Stimulated activated naive CD8-positive, alpha-beta T cell treated with anti-CD3 and anti-CD28 coated beads, Interleukin-15, amount 100 ng/mL, for 72 hours (primary cell): ENCODE results near the gene ADRB1.

Source experiments
- ATAC-seq: fragments of 150-1000 bp; cut with Tn5 transposase; 2 replicates; pipeline ENCODE4 v1.10.0; 2021; ENCODE audit warnings: mild to moderate bottlenecking, moderate library complexity
- DNase-seq, 2 donors: peaks; one replicate each; pipeline ENCODE4 v3.0.0; 2021 to 2022
- H3K27ac Mint-ChIP-seq, 2 donors: one replicate each; pipeline ENCODE4 v1.8.0; 2022; ENCODE audit warnings: mild to moderate bottlenecking in 2 of 2, mixed read lengths in 2 of 2, moderate library complexity in 2 of 2
- H3K27me3 Mint-ChIP-seq: one replicate; pipeline ENCODE4 v1.8.0; 2022; ENCODE audit warnings: mixed read lengths
- H3K4me1 Mint-ChIP-seq: one replicate; pipeline ENCODE4 v1.8.0; 2022; ENCODE audit warnings: mild to moderate bottlenecking, mixed read lengths
- H3K4me3 Mint-ChIP-seq, 2 donors: one replicate each; pipeline ENCODE4 v1.8.0; 2022; ENCODE audit warnings: mild to moderate bottlenecking in 2 of 2, mixed read lengths in 2 of 2, moderate library complexity in 1 of 2
- H3K9me3 Mint-ChIP-seq, 2 donors: one replicate each; pipeline ENCODE4 v1.8.0; 2022; ENCODE audit warnings: mixed read lengths in 2 of 2

ADRB1 gene

DNA sequence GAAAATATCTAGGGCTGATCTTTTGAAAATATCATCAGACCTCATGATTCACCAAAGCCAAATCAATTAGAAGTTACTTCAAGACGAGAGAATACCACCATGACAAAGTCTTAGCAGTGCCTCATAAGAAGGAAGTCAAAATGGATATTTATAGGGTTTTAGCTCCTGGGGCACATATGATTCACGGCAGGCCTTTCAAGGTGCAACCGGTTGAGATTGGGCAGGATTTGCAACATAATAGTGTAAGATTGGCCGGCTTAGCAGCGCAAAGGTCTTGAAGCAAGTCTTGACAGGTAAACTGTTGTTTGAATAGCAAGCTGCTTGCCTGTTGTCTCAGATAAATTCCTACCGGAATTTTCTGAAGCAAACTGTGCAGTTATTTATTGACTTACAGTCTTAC is 17.5 kb downstream of the ADRB1 start:
- Mint-ChIP-seq H3K27ac (no peak overlapping the region), H3K4me3 (no peak overlapping the region), H3K9me3 (no peaks in the 10 kb centered on the region), H3K4me1 (peaks cover 15% of the 10 kb centered on the region), H3K27me3 (peaks cover 34% of the 10 kb centered on the region)
- no peak for ATAC-seq
- DNase-seq, result no peak

DNA sequence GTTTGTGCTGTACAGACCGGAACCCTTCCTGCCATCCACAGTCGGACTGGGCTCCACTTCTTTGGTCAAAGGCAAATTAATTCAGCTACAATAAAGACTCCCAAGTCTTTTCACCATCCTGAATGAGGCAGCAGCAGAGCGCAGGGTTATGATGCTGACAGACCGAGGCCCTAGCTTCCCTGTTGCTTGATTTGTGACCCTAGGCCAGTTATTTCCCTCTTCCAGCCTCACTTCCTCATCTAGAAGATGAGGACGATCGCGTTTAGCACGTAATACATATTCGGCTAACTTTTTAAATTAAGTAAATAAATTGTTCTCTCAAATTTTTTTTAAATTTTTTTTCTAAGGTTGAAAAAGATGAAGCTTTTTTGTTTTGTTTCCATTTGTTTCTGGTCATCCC is 18.1 kb downstream of the ADRB1 start:
- no peak for DNase-seq
- Mint-ChIP-seq H3K27ac (no peak overlapping the region), H3K27me3 (peaks cover 33% of the 10 kb centered on the region), H3K9me3 (no peaks in the 10 kb centered on the region), H3K4me3 (no peak overlapping the region), H3K4me1 (peaks cover 15% of the 10 kb centered on the region)
- ATAC-seq, result no peak

GRCh38 chr10:114064151-114065048 is 20.7 kb downstream of the ADRB1 start:
- no peak for DNase-seq
- Mint-ChIP-seq H3K27me3 (peaks cover 25% of the 10 kb centered on the region), H3K4me1 (peaks cover 30% of the 10 kb centered on the region), H3K4me3 (no peak overlapping the region), H3K27ac (no peak overlapping the region), H3K9me3 (no peaks in the 10 kb centered on the region)
- ATAC-seq, result no peak

DNA sequence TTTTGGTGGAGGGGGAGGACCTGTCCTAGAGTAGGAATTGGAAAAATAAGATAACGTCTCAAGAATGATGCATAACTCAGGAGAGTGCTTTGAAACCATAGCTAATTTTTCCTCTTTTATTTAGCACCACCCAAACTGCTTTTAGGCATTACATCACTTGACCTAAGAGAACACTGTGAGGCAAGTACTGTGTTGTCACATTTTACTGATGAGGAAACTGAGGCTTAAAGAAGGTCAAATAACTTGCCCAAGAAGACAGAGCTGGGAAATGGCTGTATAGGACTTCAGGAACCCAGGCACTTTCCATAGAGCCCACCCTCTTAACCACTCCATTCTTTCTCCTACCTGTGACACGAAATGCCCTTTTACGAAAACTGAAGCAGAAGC is 21.4 kb downstream of the ADRB1 start:
- DNase-seq (no peak), ATAC-seq (no peak)
- Mint-ChIP-seq H3K27ac (no peak overlapping the region), H3K27me3 (peaks cover 25% of the 10 kb centered on the region), H3K4me1 (peaks cover 28% of the 10 kb centered on the region), H3K9me3 (no peaks in the 10 kb centered on the region), H3K4me3 (no peak overlapping the region)

DNA sequence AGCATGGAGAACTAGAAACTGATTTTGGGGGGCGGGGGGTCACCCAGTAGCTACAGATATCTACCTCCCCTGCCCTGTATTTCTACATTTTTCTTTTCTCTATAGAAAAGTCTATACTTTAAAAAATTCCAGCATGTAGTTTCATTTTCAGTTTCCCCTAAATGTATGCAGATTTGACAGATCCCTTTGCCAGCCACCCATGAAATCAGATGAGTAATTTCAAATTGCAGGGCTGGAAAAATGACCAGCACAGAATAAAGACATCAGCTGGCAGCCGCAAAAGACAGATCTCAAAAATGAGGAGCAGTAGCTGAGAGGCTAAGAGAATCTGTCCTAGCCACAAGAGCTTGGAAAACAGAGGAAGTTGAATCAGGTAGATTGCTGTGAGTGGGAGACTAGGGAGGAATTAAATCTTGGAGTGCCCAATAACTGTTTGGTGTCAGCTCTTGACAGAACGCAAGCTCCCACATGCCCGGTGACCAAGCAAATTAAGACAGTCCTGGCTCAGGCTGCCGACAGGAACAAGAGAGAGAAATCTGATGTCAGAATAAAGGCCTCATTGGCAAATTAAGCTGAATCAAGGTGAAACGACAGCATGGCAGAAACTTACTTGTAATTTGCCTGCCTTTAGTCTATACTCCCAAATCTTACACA is 24.5 kb downstream of the ADRB1 start:
- no peak for DNase-seq
- ATAC-seq, result no peak
- no peaks in the 10 kb centered on the region for H3K9me3 Mint-ChIP-seq
- H3K27ac Mint-ChIP-seq, result peak overlapping the region in 1 of 2 donors; percentile 86
- peaks cover 22% of the 10 kb centered on the region for H3K4me1 Mint-ChIP-seq
- no peak overlapping the region for H3K4me3 Mint-ChIP-seq
- H3K27me3 Mint-ChIP-seq, result peaks cover 18% of the 10 kb centered on the region

DNA sequence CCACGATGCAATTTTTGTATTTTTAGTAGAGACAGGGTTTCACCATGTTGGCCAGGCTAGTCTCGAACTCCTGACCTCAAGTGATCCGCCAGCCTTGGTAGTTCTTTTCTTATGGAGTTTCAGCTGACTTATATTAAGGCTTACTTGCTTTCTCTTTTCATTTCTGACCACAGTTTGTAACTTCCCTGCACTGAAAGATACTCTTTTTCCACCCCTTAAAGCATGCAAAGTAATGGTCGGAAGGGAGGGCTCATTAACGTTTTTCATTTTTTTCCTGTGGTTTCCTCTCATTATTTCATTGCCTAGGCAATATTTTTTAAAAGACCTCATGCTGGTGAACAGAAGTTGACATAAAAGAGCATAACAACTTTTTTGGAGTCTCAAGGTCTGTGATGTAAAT is 27.0 kb downstream of the ADRB1 start:
- DNase-seq, result no peak
- Mint-ChIP-seq H3K27ac (no peak overlapping the region), H3K27me3 (peaks cover under 1% of the 10 kb centered on the region), H3K4me1 (peaks cover 29% of the 10 kb centered on the region), H3K4me3 (no peak overlapping the region), H3K9me3 (no peaks in the 10 kb centered on the region)
- no peak for ATAC-seq

GRCh38 chr10:114071178-114071577 is 27.5 kb downstream of the ADRB1 start:
- Mint-ChIP-seq H3K27ac (no peak overlapping the region), H3K9me3 (no peaks in the 10 kb centered on the region), H3K4me3 (no peak overlapping the region), H3K4me1 (peaks cover 29% of the 10 kb centered on the region), H3K27me3 (no peaks in the 10 kb centered on the region)
- DNase-seq, result no peak
- no peak for ATAC-seq

- no peak overlapping the region for H3K4me3 Mint-ChIP-seq
- DNase-seq (no peak), ATAC-seq (peak; percentile 62)
- no peak overlapping the region for H3K27ac Mint-ChIP-seq
- peaks cover 15% of the 10 kb centered on the region for H3K4me1 Mint-ChIP-seq
- no peaks in the 10 kb centered on the region for H3K9me3 Mint-ChIP-seq
- H3K27me3 Mint-ChIP-seq, result no peaks in the 10 kb centered on the region
Observed at GRCh38 chr10:114073395-114074186, 29.9 kb downstream of the ADRB1 start.

- ATAC-seq (no peak), DNase-seq (no peak)
- Mint-ChIP-seq H3K27ac (no peak overlapping the region), H3K27me3 (peaks cover 10% of the 10 kb centered on the region), H3K4me3 (no peak overlapping the region), H3K9me3 (no peaks in the 10 kb centered on the region), H3K4me1 (peaks cover 15% of the 10 kb centered on the region)
Observed at GRCh38 chr10:114075093-114075492, 31.4 kb downstream of the ADRB1 start.

DNA sequence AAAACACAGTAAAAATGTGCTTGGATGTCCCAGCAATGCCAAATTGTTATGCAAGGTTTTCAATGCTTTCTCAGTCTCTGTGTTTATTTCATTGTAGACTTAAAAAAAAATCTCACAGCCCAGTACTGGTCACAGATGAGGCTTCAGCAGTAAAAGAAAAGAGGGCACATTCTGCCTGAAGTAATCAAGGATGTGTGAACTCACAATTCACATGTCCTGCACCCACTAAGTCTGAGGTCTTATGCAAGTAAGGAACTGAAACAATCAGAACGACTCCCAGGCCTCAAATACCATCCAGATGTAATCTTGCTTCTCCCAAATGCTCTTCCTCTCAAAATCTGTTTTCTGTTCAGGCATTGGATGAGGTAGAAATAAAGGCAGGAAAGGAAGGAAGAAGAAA is 33.7 kb downstream of the ADRB1 start:
- Mint-ChIP-seq H3K27ac (no peak overlapping the region), H3K9me3 (no peaks in the 10 kb centered on the region), H3K27me3 (peaks cover 12% of the 10 kb centered on the region), H3K4me1 (peaks cover 8% of the 10 kb centered on the region), H3K4me3 (no peak overlapping the region)
- DNase-seq (no peak), ATAC-seq (no peak)

DNA sequence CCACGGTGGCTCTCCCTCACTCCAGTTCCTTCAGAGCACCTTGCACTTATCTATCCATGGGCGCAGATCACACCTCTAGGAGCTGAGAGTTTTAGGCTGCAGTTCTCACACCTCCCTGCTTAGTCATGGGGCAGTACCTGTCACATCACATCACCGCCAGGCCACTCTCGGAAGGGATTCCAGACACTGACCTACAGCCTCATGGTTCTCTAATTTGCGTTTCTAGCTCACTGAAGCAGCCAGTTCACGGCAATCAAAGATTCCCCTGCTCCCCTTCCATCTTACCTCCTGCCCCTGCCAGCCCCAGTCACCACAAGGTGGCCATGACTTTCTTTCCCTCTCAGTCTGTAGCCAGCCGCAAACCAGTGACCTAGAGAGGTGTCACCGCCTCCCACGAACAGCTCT is 34.2 kb downstream of the ADRB1 start:
- no peaks in the 10 kb centered on the region for H3K9me3 Mint-ChIP-seq
- peaks cover 8% of the 10 kb centered on the region for H3K4me1 Mint-ChIP-seq
- peaks cover 12% of the 10 kb centered on the region for H3K27me3 Mint-ChIP-seq
- no peak overlapping the region for H3K27ac Mint-ChIP-seq
- ATAC-seq (no peak), DNase-seq (no peak)
- H3K4me3 Mint-ChIP-seq, result no peak overlapping the region

DNA sequence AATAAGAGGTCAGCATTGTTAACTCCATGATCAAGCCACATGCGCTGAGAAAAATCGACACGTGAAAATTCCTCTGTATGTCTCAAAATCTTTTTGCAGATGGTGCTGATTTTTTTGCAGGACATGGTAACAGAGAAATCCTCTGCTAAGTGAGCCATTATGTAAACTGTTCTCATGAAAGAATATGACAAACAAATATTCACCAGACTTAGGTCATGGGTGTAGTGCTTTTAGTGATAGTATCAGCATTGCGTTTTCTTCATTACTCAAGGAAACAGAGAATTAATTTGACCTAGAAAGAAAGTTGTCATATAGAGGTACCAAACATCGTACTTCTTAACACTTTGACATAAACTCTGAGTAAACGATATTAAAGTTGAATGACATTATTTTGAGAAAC is 34.7 kb downstream of the ADRB1 start:
- H3K27ac Mint-ChIP-seq, result no peak overlapping the region
- H3K9me3 Mint-ChIP-seq, result no peaks in the 10 kb centered on the region
- no peak overlapping the region for H3K4me3 Mint-ChIP-seq
- H3K4me1 Mint-ChIP-seq, result peaks cover 7% of the 10 kb centered on the region
- DNase-seq, result no peak
- ATAC-seq, result no peak
- peaks cover 12% of the 10 kb centered on the region for H3K27me3 Mint-ChIP-seq

- peaks cover 12% of the 10 kb centered on the region for H3K27me3 Mint-ChIP-seq
- H3K9me3 Mint-ChIP-seq, result no peaks in the 10 kb centered on the region
- no peaks in the 10 kb centered on the region for H3K4me1 Mint-ChIP-seq
- no peak overlapping the region for H3K27ac Mint-ChIP-seq
- DNase-seq (no peak), ATAC-seq (no peak)
- H3K4me3 Mint-ChIP-seq, result no peak overlapping the region
Observed at GRCh38 chr10:114079421-114079820, 35.8 kb downstream of the ADRB1 start.

DNA sequence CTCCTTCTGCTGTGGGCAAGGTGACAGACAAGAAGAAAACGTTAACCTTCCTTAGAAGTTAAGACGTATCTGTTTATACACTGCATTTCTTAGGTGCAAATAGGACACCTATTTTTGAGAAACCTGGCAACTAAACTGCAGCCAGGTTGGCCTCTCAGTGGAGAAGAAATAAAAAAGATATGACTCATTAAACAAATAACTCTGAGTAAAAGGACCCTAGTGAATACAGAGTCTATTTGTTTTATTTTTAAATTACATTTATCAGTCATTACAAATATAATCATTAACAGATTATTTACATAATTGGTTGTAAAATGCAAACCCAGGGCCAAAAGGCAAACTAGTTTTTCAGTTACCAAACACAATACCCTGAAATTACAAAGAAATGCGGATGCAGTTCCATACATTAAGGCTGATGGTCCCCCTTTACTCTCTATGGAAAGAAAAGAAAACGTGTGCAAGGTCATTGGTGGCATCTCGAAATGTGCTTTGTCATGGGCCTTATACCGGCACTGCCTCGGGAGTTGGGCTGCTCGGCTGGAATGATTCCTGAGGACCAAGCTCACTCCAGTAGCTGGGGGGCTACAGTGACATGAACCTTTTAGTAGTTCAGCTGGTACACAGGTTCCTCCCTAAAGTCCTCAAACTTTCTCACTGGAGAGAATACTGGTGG is 38.4 kb downstream of the ADRB1 start:
- no peaks in the 10 kb centered on the region for H3K9me3 Mint-ChIP-seq
- no peaks in the 10 kb centered on the region for H3K4me1 Mint-ChIP-seq
- no peak for DNase-seq
- ATAC-seq, result no peak
- H3K4me3 Mint-ChIP-seq, result no peak overlapping the region
- H3K27ac Mint-ChIP-seq, result no peak overlapping the region
- peaks cover 12% of the 10 kb centered on the region for H3K27me3 Mint-ChIP-seq

- Mint-ChIP-seq H3K27me3 (peaks cover 12% of the 10 kb centered on the region), H3K4me1 (no peaks in the 10 kb centered on the region), H3K4me3 (no peak overlapping the region), H3K27ac (no peak overlapping the region), H3K9me3 (no peaks in the 10 kb centered on the region)
- ATAC-seq (peak; percentile 59), DNase-seq (peak in 1 of 2 donors; percentile 18)
Observed at GRCh38 chr10:114083040-114083439, 39.4 kb downstream of the ADRB1 start.
